H1 (cell line): ENCODE measurements around the gene ACAP2. TPM values are rescaled to one million over a fixed set of nuclear protein-coding genes. Genes with fewer than 3 reads are reported as not detected.

Experiments used
- CTCF ChIA-PET: fragments of 300-600 bp; sonication (Branson Sonifier 250); formaldehyde crosslinking; loops from one replicate; lab custom pipeline; 2021; ENCODE audit not compliant: partially characterized antibody; lab: Charles Lee
- POLR2A ChIA-PET: fragments of 300-600 bp; sonication (Branson Sonifier 250); formaldehyde crosslinking; loops from one replicate; lab custom pipeline; 2021; ENCODE audit warnings: inconsistent platforms; ENCODE audit not compliant: partially characterized antibody; lab: Charles Lee
- DNase-seq, 2 experiments: peaks; one replicate each; pipeline versions ENCODE4 v3.0.0 to v3.0.0-alpha.2; 2010 to 2022; ENCODE audit warnings: low spot score in 2 of 2, low read depth in 1 of 2, mixed read lengths in 1 of 2
- FAIRE-seq: peaks from 2 replicates; lab custom pipeline; 2011; peaks lifted over from hg19 to GRCh38; lab: Jason Lieb, UNC
- H2AFZ ChIP-seq: 2 replicates; pipeline ENCODE4 v1.8.1; 2012; ENCODE audit warnings: low read length, inconsistent platforms
- H2AK5ac ChIP-seq: 2 replicates; pipeline ENCODE4 v1.6.1; 2013; ENCODE audit warnings: low read depth, low read length
- H2BK120ac ChIP-seq: replicated peaks from 2 replicates; pipeline ENCODE3; 2013; ENCODE audit warnings: low read depth, low read length, inconsistent platforms
- H2BK12ac ChIP-seq: 2 replicates; pipeline ENCODE4 v1.6.1; 2013; ENCODE audit warnings: low read depth, low read length
- H2BK15ac ChIP-seq: 2 replicates; pipeline ENCODE4 v1.6.1; 2013; ENCODE audit warnings: low read length
- H2BK20ac ChIP-seq: 2 replicates; pipeline ENCODE4 v1.6.1; 2013; ENCODE audit warnings: low read length
- H2BK5ac ChIP-seq: 2 replicates; pipeline ENCODE4 v1.6.1; 2013; ENCODE audit warnings: low read depth, low read length
- H3K14ac ChIP-seq: 2 replicates; pipeline ENCODE4 v1.6.1; 2013; ENCODE audit warnings: inconsistent platforms; ENCODE audit not compliant: insufficient read length
- H3K18ac ChIP-seq: 2 replicates; pipeline ENCODE4 v1.6.1; 2013; ENCODE audit warnings: low read length; ENCODE audit errors: extremely low read depth
- H3K23ac ChIP-seq: 2 replicates; pipeline ENCODE4 v1.6.1; 2013; ENCODE audit warnings: inconsistent platforms; ENCODE audit not compliant: insufficient read length
- H3K23me2 ChIP-seq: 2 replicates; pipeline ENCODE4 v1.6.1; 2013; ENCODE audit warnings: low read depth, low read length
- H3K27ac ChIP-seq: 2 replicates; pipeline ENCODE4 v1.6.1; 2011; ENCODE audit warnings: low read depth, low read length, inconsistent platforms
- H3K27me3 ChIP-seq, 4 experiments: replicated peaks in 1 of 4; 1 replicate in 1 of 4; 2 replicates in 3 of 4; pipeline versions ENCODE4 v1.6.1 to v1.8.1; 2011 to 2013; ENCODE audit warnings: low read length in 3 of 4, mild to moderate bottlenecking in 3 of 4, inconsistent platforms in 2 of 4, mixed read lengths in 2 of 4, moderate library complexity in 1 of 4; ENCODE audit not compliant: control insufficient read depth in 3 of 4, insufficient read depth in 3 of 4; ENCODE audit errors: extremely low read depth in 1 of 4
- H3K36me3 ChIP-seq, 4 experiments: 2 replicates each; pipeline versions ENCODE4 v1.6.1 to v1.8.1; 2011 to 2013; ENCODE audit warnings: mild to moderate bottlenecking in 4 of 4, low read length in 3 of 4, moderate library complexity in 2 of 4, control low read depth in 1 of 4, inconsistent platforms in 1 of 4; ENCODE audit not compliant: insufficient read depth in 4 of 4, control insufficient read depth in 2 of 4
- H3K4ac ChIP-seq: replicated peaks from 2 replicates; pipeline ENCODE3; 2013; ENCODE audit warnings: low read length, low read depth, mixed read lengths, inconsistent platforms; ENCODE audit not compliant: insufficient read length
- H3K4me1 ChIP-seq, 4 experiments: replicated peaks in 1 of 4; 1 replicate in 1 of 4; 2 replicates in 3 of 4; pipeline versions ENCODE4 v1.6.1 to v1.8.1; 2011 to 2013; ENCODE audit warnings: low read length in 3 of 4, inconsistent platforms in 2 of 4, mixed read lengths in 1 of 4; ENCODE audit not compliant: insufficient read depth in 4 of 4, control insufficient read depth in 3 of 4
- H3K4me2 ChIP-seq, 2 experiments: 2 replicates each; pipeline versions ENCODE4 v1.6.1 to v1.8.1; 2011 to 2013; ENCODE audit warnings: low read depth in 2 of 2, low read length in 2 of 2, control low read depth in 1 of 2, inconsistent platforms in 1 of 2, mild to moderate bottlenecking in 1 of 2; ENCODE audit not compliant: insufficient read depth in 1 of 2
- H3K4me3 ChIP-seq, 4 experiments: fragments of 200-600, 300-600 bp in 1 of 4; sonication (generic), shearing (Covaris generic), sonication (Bioruptor Twin) in 1 of 4; 2 replicates each; pipeline versions ENCODE4 v1.5.1 to v1.8.1; 2011 to 2016; ENCODE audit warnings: low read length in 4 of 4, low read depth in 3 of 4, control low read depth in 2 of 4, inconsistent platforms in 2 of 4, mild to moderate bottlenecking in 2 of 4, mixed read lengths in 1 of 4, moderate library complexity in 1 of 4; ENCODE audit not compliant: insufficient read depth in 2 of 4; ENCODE audit errors: extremely low read depth in 1 of 4
- H3K56ac ChIP-seq: replicated peaks from 2 replicates; pipeline ENCODE3; 2013; ENCODE audit warnings: low read depth, mild to moderate bottlenecking, mixed read lengths, low read length, inconsistent platforms; ENCODE audit not compliant: insufficient read length
- H3K79me1 ChIP-seq: 2 replicates; pipeline ENCODE4 v1.6.1; 2013; ENCODE audit warnings: low read depth, low read length, control low read depth
- H3K79me2 ChIP-seq, 2 experiments: 2 replicates each; pipeline versions ENCODE4 v1.6.1 to v1.8.1; 2012 to 2013; ENCODE audit warnings: low read length in 2 of 2, mild to moderate bottlenecking in 2 of 2, inconsistent platforms in 1 of 2; ENCODE audit not compliant: insufficient read depth in 2 of 2, control insufficient read depth in 1 of 2
- H3K9ac ChIP-seq, 4 experiments: replicated peaks in 1 of 4; 1 replicate in 1 of 4; 2 replicates in 3 of 4; pipeline versions ENCODE4 v1.6.1 to v1.8.1; 2011 to 2013; ENCODE audit warnings: low read depth in 3 of 4, low read length in 3 of 4, control low read depth in 2 of 4, mild to moderate bottlenecking in 2 of 4, moderate library complexity in 2 of 4, inconsistent platforms in 1 of 4; ENCODE audit errors: extremely low read depth in 1 of 4
- H3K9me3 ChIP-seq, 2 experiments: 2 replicates each; pipeline versions ENCODE4 v1.6.1 to v1.8.1; 2012 to 2013; ENCODE audit warnings: mild to moderate bottlenecking in 2 of 2, moderate library complexity in 2 of 2, control low read depth in 1 of 2, inconsistent platforms in 1 of 2, low read depth in 1 of 2, low read length in 1 of 2, mixed read lengths in 1 of 2; ENCODE audit not compliant: insufficient read depth in 2 of 2
- H4K20me1 ChIP-seq, 2 experiments: replicated peaks in 1 of 2; 2 replicates each; pipeline versions ENCODE3 to v1.8.1; 2011 to 2013; ENCODE audit warnings: inconsistent platforms in 2 of 2, low read length in 2 of 2, mild to moderate bottlenecking in 1 of 2; ENCODE audit not compliant: insufficient read depth in 2 of 2, control insufficient read depth in 1 of 2
- H4K5ac ChIP-seq: 2 replicates; pipeline ENCODE4 v1.6.1; 2013; ENCODE audit warnings: low read length, low read depth, mixed read lengths, inconsistent platforms; ENCODE audit not compliant: insufficient read length
- H4K8ac ChIP-seq: 2 replicates; pipeline ENCODE4 v1.8.0; 2013; ENCODE audit warnings: mild to moderate bottlenecking, moderate library complexity, low read length, inconsistent platforms; ENCODE audit not compliant: insufficient read depth; ENCODE audit errors: extremely low read depth
- H4K91ac ChIP-seq: replicated peaks from 2 replicates; pipeline ENCODE3; 2013; ENCODE audit warnings: low read length, mixed read lengths, inconsistent platforms; ENCODE audit not compliant: insufficient read length
- BACH1 ChIP-seq: IDR thresholded peaks from 2 replicates; pipeline ENCODE4 v1.6.1; 2012; ENCODE audit warnings: low read length, improper control_type of control experiment
- PHF8 ChIP-seq: fragments of 200-600 bp; sonication (generic); conservative IDR thresholded peaks from 2 replicates; pipeline ENCODE4 v1.7.1; 2012; ENCODE audit warnings: low read depth, mild to moderate bottlenecking, inconsistent platforms, low read length, moderate library complexity
- polyA plus RNA-seq, 7 experiments: library from polyadenylated mRNA; depleted of rRNA in 3 of 7; stranded (reverse) in 5 of 7; unstranded in 2 of 7; fragments of >200 nt in 5 of 7; fragments of 200-250 nt in 2 of 7; gene quantifications; 1 replicate in 5 of 7; 2 replicates in 1 of 7; 4 replicates in 1 of 7; pipeline versions ENCODE4 v1.2.1 to v1.2.3, GENCODE V29; 2011 to 2013; ENCODE audit warnings: missing spikeins in 2 of 7, mixed read lengths in 2 of 7
- total RNA-seq: library from RNA; stranded (reverse); fragmentation: NEBNext Ultra II Directional; extraction: Animal tissue kit (Norgen Biotek cat#: 25700); gene quantifications from 2 replicates; pipeline ENCODE4 v1.2.1, GENCODE V29; 2021

The ACAP2 gene
- total and polyA plus RNA-seq, 2 of the 8 experiments (the other 6 are each of a cell fraction or from before 2014, with no cell fraction given) = 7.7 to 37.3 TPM

DNA sequence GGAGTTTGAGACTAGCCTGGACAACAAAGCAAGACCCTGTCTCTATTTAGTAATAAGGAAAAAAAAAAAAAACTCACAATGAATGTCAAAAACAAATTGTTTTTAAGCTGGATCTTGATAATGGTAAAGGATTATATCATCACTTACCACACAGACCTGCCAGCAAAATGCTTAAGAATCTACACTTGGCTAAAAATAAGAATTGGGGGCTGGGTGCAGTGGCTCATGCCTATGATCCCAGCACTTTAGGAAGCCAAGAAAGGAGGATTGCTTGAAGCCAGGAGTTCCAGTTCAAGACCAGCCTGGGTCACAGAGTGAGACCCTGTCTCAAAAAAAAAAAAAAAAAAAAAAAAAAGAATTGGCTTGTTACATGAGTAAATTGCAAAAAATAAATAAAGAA lies 31.0 kb downstream of the ACAP2 start:
- H3K9ac ChIP-seq = no peak overlapping the region
- no peaks in the 10 kb centered on the region for H4K20me1 ChIP-seq
- no peak overlapping the region for H2BK20ac ChIP-seq
- TF ChIP-seq BACH1 (no peak), PHF8 (no peak)
- no peak overlapping the region for H2BK12ac ChIP-seq
- no peak overlapping the region for H3K4ac ChIP-seq
- ChIA-PET CTCF (interaction anchor here (1.0 kb wide), 1 partner anchor 40 kb away, joined by 4 read pairs; no protein-coding TSS in a partner anchor), POLR2A (no interaction called here)
- no peaks in the 10 kb centered on the region for H3K79me1 ChIP-seq
- H3K79me2 ChIP-seq = peaks cover 0 to 56% of the 10 kb centered on the region in 2 experiments; a peak in 2 of 4 replicates
- DNase-seq (no peak), FAIRE-seq (no peak)
- H3K23ac ChIP-seq = no peak overlapping the region
- no peak overlapping the region for H4K5ac ChIP-seq
- no peak overlapping the region for H3K4me2 ChIP-seq
- no peak overlapping the region for H3K14ac ChIP-seq
- H3K27ac ChIP-seq = no peak overlapping the region
- H3K36me3 ChIP-seq = no peaks in the 10 kb centered on the region
- no peak overlapping the region for H2BK15ac ChIP-seq
- no peak overlapping the region for H3K4me3 ChIP-seq
- H2AK5ac ChIP-seq = no peak overlapping the region
- H3K4me1 ChIP-seq = no peaks in the 10 kb centered on the region
- no peak overlapping the region for H2BK5ac ChIP-seq
- no peak overlapping the region for H3K56ac ChIP-seq
- no peak overlapping the region for H4K8ac ChIP-seq
- H3K27me3 ChIP-seq = no peaks in the 10 kb centered on the region
- H3K18ac ChIP-seq = no peak overlapping the region
- H4K91ac ChIP-seq = no peak overlapping the region
- no peak overlapping the region for H2AFZ ChIP-seq
- H2BK120ac ChIP-seq = no peak overlapping the region
- H3K9me3 ChIP-seq = no peaks in the 10 kb centered on the region
- no peaks in the 10 kb centered on the region for H3K23me2 ChIP-seq
